Measurements from ENCODE around the gene IQCN.

IQCN gene

GRCh38 chr19:18271433-18271841 is 2.8 kb downstream of the IQCN start:
- TF ChIP-seq CTCF (conservative IDR thresholded peaks at IDR 0.05; ENCODE audit: low read depth, low read length) = no peak
- no peak overlapping the region for H3K4me3 ChIP-seq (ENCODE audit: low read depth, low read length)
- no peak for DNase-seq (ENCODE audit: low read depth)

GRCh38 chr19:18270326-18270725 is 3.9 kb downstream of the IQCN start:
- no peak for DNase-seq (ENCODE audit: low read depth)
- no peak overlapping the region for H3K4me3 ChIP-seq (ENCODE audit: low read depth, low read length)
- no peak for TF ChIP-seq CTCF (conservative IDR thresholded peaks at IDR 0.05; ENCODE audit: low read depth, low read length)

- no peak overlapping the region for H3K4me3 ChIP-seq (ENCODE audit: low read depth, low read length)
- no peak for TF ChIP-seq CTCF (conservative IDR thresholded peaks at IDR 0.05; ENCODE audit: low read depth, low read length)
- no peak for DNase-seq (ENCODE audit: low read depth)
Observed at GRCh38 chr19:18269070-18269723, 5.1 kb downstream of the IQCN start.

- no peak overlapping the region for H3K4me3 ChIP-seq (ENCODE audit: low read depth, low read length)
- no peak for DNase-seq (ENCODE audit: low read depth)
- no peak for TF ChIP-seq CTCF (conservative IDR thresholded peaks at IDR 0.05; ENCODE audit: low read depth, low read length)
Observed at GRCh38 chr19:18266771-18267686, 7.2 kb downstream of the IQCN start.

GRCh38 chr19:18265582-18265981 is 8.7 kb downstream of the IQCN start:
- DNase-seq (ENCODE audit: low read depth) = no peak
- no peak overlapping the region for H3K4me3 ChIP-seq (ENCODE audit: low read depth, low read length)
- TF ChIP-seq CTCF (conservative IDR thresholded peaks at IDR 0.05; ENCODE audit: low read depth, low read length) = no peak

- no peak overlapping the region for H3K4me3 ChIP-seq (ENCODE audit: low read depth, low read length)
- TF ChIP-seq CTCF (conservative IDR thresholded peaks at IDR 0.05; ENCODE audit: low read depth, low read length) = no peak
- DNase-seq (ENCODE audit: low read depth) = no peak
Observed at GRCh38 chr19:18264971-18265540, 9.2 kb downstream of the IQCN start.
